Colonic mucosa (tissue), 4 donors: Measurements from ENCODE around the gene PLXNB1. TPM values are rescaled to one million over a fixed set of nuclear protein-coding genes. Genes with fewer than 3 reads are reported as not detected.

Source experiments
- DNase-seq: peaks from one replicate; pipeline ENCODE4 v3.0.0-alpha.2; 2020
- H3K27ac ChIP-seq: fragments of 200-600 bp; one replicate; pipeline ENCODE4 v1.8.0; 2021
- H3K27me3 ChIP-seq: fragments of 200-600 bp; one replicate; pipeline ENCODE4 v1.8.0; 2021
- H3K36me3 ChIP-seq: fragments of 200-600 bp; one replicate; pipeline ENCODE4 v1.8.0; 2021
- H3K4me1 ChIP-seq: fragments of 200-600 bp; one replicate; pipeline ENCODE4 v1.8.0; 2021; ENCODE audit warnings: mild to moderate bottlenecking
- H3K4me3 ChIP-seq: fragments of 200-600 bp; one replicate; pipeline ENCODE4 v1.8.0; 2021
- H3K9ac ChIP-seq, 2 donors: one replicate each; pipeline ENCODE4 v1.7.0; 2013; ENCODE audit warnings: control low read depth in 2 of 2, low read depth in 2 of 2, low read length in 2 of 2
- H3K9me3 ChIP-seq: fragments of 200-600 bp; one replicate; pipeline ENCODE4 v1.8.0; 2021
- CTCF ChIP-seq: fragments of 200-600 bp; IDR thresholded peaks from one replicate; pipeline ENCODE4 v1.8.0; 2022; ENCODE audit warnings: antibody characterized with exemption, mild to moderate bottlenecking
- intact Hi-C: fragments of 100-400 bp; cut with DNase I; formaldehyde crosslinking; loops from one replicate; pipeline ENCODE4 v1.14.1; 2022
- total RNA-seq, 2 donors: library from RNA; stranded (reverse); fragmentation: NEBNext Ultra II Directional in 1 of 2; extraction: Animal tissue kit (Norgen Biotek cat#: 25700) in 1 of 2; gene quantifications; one replicate each; pipeline ENCODE4 v1.2.1, GENCODE V29; 2021
- donor health status: healthy.
- donor health status: DM: no; HTN: no; CAD: no.
- donor health status: DM: no; HTN: no; CAD: no.

The PLXNB1 gene
- total RNA-seq, 2 donors from 2014 or later = 70.6 to 131 TPM

- Histone ChIP-seq H3K4me3 (no peak overlapping the region), H3K4me1 (peaks cover 7% of the 10 kb centered on the region), H3K27me3 (no peaks in the 10 kb centered on the region), H3K9me3 (no peaks in the 10 kb centered on the region), H3K36me3 (peaks cover 5% of the 10 kb centered on the region), H3K9ac (no peak overlapping the region), H3K27ac (no peak overlapping the region)
- no peak for TF ChIP-seq CTCF
- DNase-seq = no peak
- intact Hi-C loops = loop anchor here (10.0 kb wide), 1 partner anchor 174 kb away; the partner anchor contains the start of gene SLC26A6
Measured at GRCh38 chr3:48460517-48460902, 30.6 kb upstream of the PLXNB1 start.

DNA sequence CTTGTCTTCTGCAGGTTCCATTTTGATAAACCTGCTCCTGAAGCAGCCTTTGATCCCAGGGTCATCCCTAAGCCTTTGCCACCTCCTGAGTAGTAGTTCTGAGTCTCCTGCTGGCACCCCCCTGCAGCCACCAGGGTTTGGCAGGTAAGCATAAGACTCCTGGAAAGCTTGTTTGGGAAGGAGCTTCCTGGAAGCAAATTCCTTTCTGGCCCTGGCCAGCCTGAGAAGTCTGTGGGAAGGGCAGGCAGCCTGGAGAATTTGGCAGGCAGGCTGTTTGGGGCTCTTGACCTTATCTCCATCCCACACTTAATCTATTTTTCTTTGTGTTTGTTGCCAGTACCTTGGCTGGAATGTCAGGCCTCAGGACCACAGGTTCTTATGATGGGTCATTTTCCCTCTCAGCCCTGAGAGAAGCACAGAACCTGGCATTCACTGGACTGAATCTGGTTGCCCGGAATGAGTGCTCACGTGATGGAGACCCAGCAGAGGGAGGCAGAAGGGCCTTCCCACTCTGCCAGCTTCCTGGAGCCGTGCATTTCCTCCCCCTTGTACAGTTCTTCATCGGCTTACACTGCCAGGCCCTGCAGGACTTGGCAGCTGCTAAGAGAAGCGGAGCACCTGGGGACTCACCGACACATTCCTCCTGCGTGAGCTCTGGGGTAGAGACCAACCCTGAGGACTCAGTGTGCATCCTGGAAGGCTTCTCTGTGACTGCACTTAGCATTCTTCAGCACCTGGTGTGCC, 30.1 kb upstream of the PLXNB1 start:
- DNase-seq = no peak
- Histone ChIP-seq H3K27ac (no peak overlapping the region), H3K9me3 (no peaks in the 10 kb centered on the region), H3K9ac (no peak overlapping the region), H3K27me3 (no peaks in the 10 kb centered on the region), H3K4me1 (peaks cover 2% of the 10 kb centered on the region), H3K4me3 (no peak overlapping the region), H3K36me3 (peaks cover 5% of the 10 kb centered on the region)
- intact Hi-C loops = loop anchor here (10.0 kb wide), 1 partner anchor 175 kb away; the partner anchor contains the start of gene SLC26A6
- no peak for TF ChIP-seq CTCF

GRCh38 chr3:48459331-48459730, 29.4 kb upstream of the PLXNB1 start:
- TF ChIP-seq CTCF = no peak
- Histone ChIP-seq H3K9ac (no peak overlapping the region), H3K36me3 (peaks cover 5% of the 10 kb centered on the region), H3K27ac (no peak overlapping the region), H3K4me3 (no peak overlapping the region), H3K9me3 (no peaks in the 10 kb centered on the region), H3K27me3 (no peaks in the 10 kb centered on the region), H3K4me1 (no peaks in the 10 kb centered on the region)
- intact Hi-C loops = no loop called here
- no peak for DNase-seq

DNA sequence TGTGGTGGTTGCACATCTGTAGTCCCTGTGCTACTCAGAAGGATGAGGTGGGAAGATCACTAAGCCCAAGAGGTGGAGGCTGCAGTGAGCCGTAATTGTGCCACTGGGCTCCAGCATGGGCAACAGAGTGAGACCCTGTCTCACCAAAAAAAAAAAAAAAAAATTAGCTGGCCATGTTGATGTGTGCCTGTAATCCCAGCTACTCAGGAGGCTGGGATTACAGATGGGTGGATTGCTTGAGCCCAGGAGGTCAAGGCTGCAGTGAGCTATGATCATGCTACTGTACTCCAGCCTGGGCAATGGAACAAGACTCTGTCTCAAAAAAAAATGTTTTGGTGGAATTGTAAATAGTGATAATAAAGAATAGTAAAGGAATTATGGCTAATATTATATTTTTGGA, 26.6 kb upstream of the PLXNB1 start:
- no peak for DNase-seq
- intact Hi-C loops = no loop called here
- H3K27me3 ChIP-seq = no peaks in the 10 kb centered on the region
- no peak overlapping the region for H3K27ac ChIP-seq
- TF ChIP-seq CTCF = no peak
- H3K9ac ChIP-seq = no peak overlapping the region
- no peaks in the 10 kb centered on the region for H3K4me1 ChIP-seq
- peaks cover 5% of the 10 kb centered on the region for H3K36me3 ChIP-seq
- no peaks in the 10 kb centered on the region for H3K9me3 ChIP-seq
- H3K4me3 ChIP-seq = no peak overlapping the region

GRCh38 chr3:48451270-48451669, 21.4 kb upstream of the PLXNB1 start:
- Histone ChIP-seq H3K9me3 (no peaks in the 10 kb centered on the region), H3K27me3 (no peaks in the 10 kb centered on the region), H3K9ac (no peak overlapping the region), H3K27ac (no peak overlapping the region), H3K4me1 (peaks cover 3% of the 10 kb centered on the region), H3K4me3 (no peak overlapping the region), H3K36me3 (no peaks in the 10 kb centered on the region)
- DNase-seq = no peak
- no peak for TF ChIP-seq CTCF
- intact Hi-C loops = no loop called here
